Activated CD8-positive, alpha-beta memory T cell treated with anti-CD3 and anti-CD28 coated beads for 48 hours (primary cell): ENCODE data around the gene FAU.

Experiments used
- DNase-seq, 3 experiments: peaks; one replicate each; pipeline ENCODE4 v3.0.0-alpha.2; 2020; ENCODE audit warnings: low read depth in 2 of 3, low spot score in 2 of 3

FAU gene

GRCh38 chr11:65108469-65109123 lies 13.3 kb downstream of the FAU start:
- DNase-seq: no peak

GRCh38 chr11:65107751-65108468 lies 14.0 kb downstream of the FAU start:
- DNase-seq: no peak

- no peak for DNase-seq
Measured at GRCh38 chr11:65107078-65107477, 14.9 kb downstream of the FAU start.

- DNase-seq: no peak
Measured at GRCh38 chr11:65104628-65105027, 17.3 kb downstream of the FAU start.

GRCh38 chr11:65103476-65103875 lies 18.5 kb downstream of the FAU start:
- no peak for DNase-seq

GRCh38 chr11:65102142-65103095 lies 19.5 kb downstream of the FAU start:
- DNase-seq: no peak

- DNase-seq: no peak
Measured at GRCh38 chr11:65100674-65101350, 21.1 kb downstream of the FAU start.

- no peak for DNase-seq
Measured at GRCh38 chr11:65096926-65097325, 25.0 kb downstream of the FAU start.

GRCh38 chr11:65095974-65096806 lies 25.7 kb downstream of the FAU start, which contains the start of gene VPS51:
Gene VPS51, plus strand, starts transcription at chr11:65096214. Its CDS starts 37 bp downstream, at chr11:65096251.
- peak; percentile 60 to 73 (median 60) for DNase-seq

GRCh38 chr11:65095427-65095826 lies 26.5 kb downstream of the FAU start:
- no peak for DNase-seq

- DNase-seq: no peak
Measured at GRCh38 chr11:65090628-65091027, 31.3 kb downstream of the FAU start.

GRCh38 chr11:65089621-65090020 lies 32.3 kb downstream of the FAU start:
- DNase-seq: no peak

- DNase-seq: no peak
Measured at GRCh38 chr11:65087827-65088226, 34.1 kb downstream of the FAU start.

GRCh38 chr11:65087216-65087615 lies 34.7 kb downstream of the FAU start:
- DNase-seq: no peak

- DNase-seq: no peak
Measured at GRCh38 chr11:65086809-65087208, 35.1 kb downstream of the FAU start.

- DNase-seq: no peak
Measured at GRCh38 chr11:65085446-65085845, 36.5 kb downstream of the FAU start.

GRCh38 chr11:65084598-65085375 lies 37.1 kb downstream of the FAU start:
- DNase-seq: no peak

GRCh38 chr11:65083834-65084597 lies 37.9 kb downstream of the FAU start, which contains the start of the genes CDCA5 and ZFPL1:
Gene CDCA5, minus strand, starts transcription at chr11:65084040. Its CDS starts 62 bp downstream, at chr11:65083978.
Gene ZFPL1, plus strand, starts transcription at chr11:65084222. Its CDS starts 477 bp downstream, at chr11:65084699.
- DNase-seq: peak; percentile 96 to 98 (median 97)
